Measurements from ENCODE around the gene TICRR.

- no peak for TF ChIP-seq ZBTB21 (CRISPR knock-in tag; IDR thresholded peaks at IDR 0.05; ENCODE audit: borderline replicate concordance)
- TF ChIP-seq SMAD3 (CRISPR knock-in tag; IDR thresholded peaks at IDR 0.05; ENCODE audit: borderline replicate concordance), result no peak
- no peak for TF ChIP-seq RORB (CRISPR knock-in tag; IDR thresholded peaks at IDR 0.05)
- TF ChIP-seq CTCF (IDR thresholded peaks at IDR 0.05), result no peak
- no peak for TF ChIP-seq SP1 (CRISPR knock-in tag; conservative IDR thresholded peaks at IDR 0.05)
- no peak for TF ChIP-seq OVOL2 (CRISPR knock-in tag; IDR thresholded peaks at IDR 0.05; ENCODE audit: borderline replicate concordance)
- TF ChIP-seq MXD4 (CRISPR knock-in tag; IDR thresholded peaks at IDR 0.05; ENCODE audit: borderline replicate concordance), result no peak
- TF ChIP-seq E2F4 (CRISPR knock-in tag; IDR thresholded peaks at IDR 0.05; ENCODE audit: borderline replicate concordance, low read depth), result no peak
- no peak for TF ChIP-seq FOXP1 (CRISPR knock-in tag; IDR thresholded peaks at IDR 0.05; ENCODE audit: borderline replicate concordance)
- no peak for TF ChIP-seq MYBL2 (CRISPR knock-in tag; IDR thresholded peaks at IDR 0.05)
These were observed 79.1 kb downstream of the TICRR start for GRCh38 chr15:89654301-89654761.

All from WTC11 (cell line).